Measurements from ENCODE around the gene XPO4. TPM values are rescaled to one million over a fixed set of nuclear protein-coding genes. Genes with fewer than 3 reads are reported as not detected.

The XPO4 gene
- total RNA-seq, 2 donors from 2014 or later, result 19.3 to 24.8 TPM

GRCh38 chr13:20828539-20829364, 73.8 kb downstream of the XPO4 start:
- Histone ChIP-seq H3K36me3 (no peaks in the 10 kb centered on the region), H3K4me1 (ENCODE audit: control insufficient read depth in 1 of 2, low read depth in 2 of 2) (peaks cover 0 to 18% of the 10 kb centered on the region in 2 donors), H3K9me3 (no peaks in the 10 kb centered on the region), H3K27ac (no peak overlapping the region), H3K27me3 (replicated peaks; ENCODE audit: insufficient read depth) (no peaks in the 10 kb centered on the region), H3K4me3 (peak overlapping the region; percentile 60)
- ATAC-seq (ENCODE audit: insufficient number of reproducible peaks, low FRiP score, low read depth) (no peak), DNase-seq (ENCODE audit: low spot score) (no peak)
- peak; percentile 75 for TF ChIP-seq CTCF (IDR thresholded peaks at IDR 0.05)

GRCh38 chr13:20826843-20827560, 75.5 kb downstream of the XPO4 start:
- no peak for ATAC-seq (ENCODE audit: insufficient number of reproducible peaks, low FRiP score, low read depth)
- Histone ChIP-seq H3K27me3 (replicated peaks; ENCODE audit: insufficient read depth) (no peaks in the 10 kb centered on the region), H3K4me1 (ENCODE audit: control insufficient read depth in 1 of 2, low read depth in 2 of 2) (peaks cover 0 to 23% of the 10 kb centered on the region in 2 donors), H3K36me3 (no peaks in the 10 kb centered on the region), H3K9me3 (no peaks in the 10 kb centered on the region), H3K4me3 (no peak overlapping the region), H3K27ac (peak overlapping the region in 1 of 2 donors; percentile 31)
- no peak for TF ChIP-seq CTCF (IDR thresholded peaks at IDR 0.05)
- DNase-seq (ENCODE audit: low spot score), result no peak

- Histone ChIP-seq H3K27ac (peak overlapping the region in 1 of 2 donors; percentile 57), H3K9me3 (no peaks in the 10 kb centered on the region), H3K36me3 (no peaks in the 10 kb centered on the region), H3K4me3 (no peak overlapping the region), H3K4me1 (ENCODE audit: control insufficient read depth in 1 of 2, low read depth in 2 of 2) (peaks cover 0 to 23% of the 10 kb centered on the region in 2 donors), H3K27me3 (replicated peaks; ENCODE audit: insufficient read depth) (no peaks in the 10 kb centered on the region)
- no peak for DNase-seq (ENCODE audit: low spot score)
- ATAC-seq (ENCODE audit: insufficient number of reproducible peaks, low FRiP score, low read depth), result no peak
- no peak for TF ChIP-seq CTCF (IDR thresholded peaks at IDR 0.05)
These were observed 76.2 kb downstream of the XPO4 start for GRCh38 chr13:20826301-20826700.

- Histone ChIP-seq H3K27ac (peak overlapping the region in 1 of 2 donors; percentile 57), H3K4me3 (no peak overlapping the region), H3K36me3 (no peaks in the 10 kb centered on the region), H3K9me3 (no peaks in the 10 kb centered on the region), H3K4me1 (ENCODE audit: control insufficient read depth in 1 of 2, low read depth in 2 of 2) (peaks cover 0 to 23% of the 10 kb centered on the region in 2 donors), H3K27me3 (replicated peaks; ENCODE audit: insufficient read depth) (no peaks in the 10 kb centered on the region)
- TF ChIP-seq CTCF (IDR thresholded peaks at IDR 0.05), result no peak
- no peak for DNase-seq (ENCODE audit: low spot score)
- ATAC-seq (ENCODE audit: insufficient number of reproducible peaks, low FRiP score, low read depth), result no peak
These were observed 77.1 kb downstream of the XPO4 start for GRCh38 chr13:20825477-20825875.

- Histone ChIP-seq H3K27ac (peak overlapping the region; percentile 18 to 57), H3K4me1 (ENCODE audit: control insufficient read depth in 1 of 2, low read depth in 2 of 2) (peaks cover 0 to 23% of the 10 kb centered on the region in 2 donors)
- no peak for ATAC-seq (ENCODE audit: insufficient number of reproducible peaks, low FRiP score, low read depth)
These were observed 77.6 kb downstream of the XPO4 start for GRCh38 chr13:20824762-20825476.

More at GRCh38 chr13:20824762-20825476, 77.6 kb downstream of the XPO4 start:
- TF ChIP-seq CTCF (IDR thresholded peaks at IDR 0.05), result no peak
- Histone ChIP-seq H3K9me3 (no peaks in the 10 kb centered on the region), H3K27me3 (replicated peaks; ENCODE audit: insufficient read depth) (no peaks in the 10 kb centered on the region), H3K36me3 (no peaks in the 10 kb centered on the region), H3K4me3 (no peak overlapping the region)
- no peak for DNase-seq (ENCODE audit: low spot score)
